ENCODE data around the gene SET. TPM values are rescaled to one million over a fixed set of nuclear protein-coding genes. Genes with fewer than 3 reads are reported as not detected.

The SET gene
- total RNA-seq, 1 experiment from 2014 or later = 422 TPM

- in situ Hi-C loops (cut with HindIII; ENCODE audit: low pct_unique_long_range_greater_than_20kb, low sequenced_read_pairs) = no loop called here
Measured at GRCh38 chr9:128731691-128732090, 42.7 kb downstream of the SET start.

GRCh38 chr9:128732576-128732975, 43.6 kb downstream of the SET start:
- Histone ChIP-seq H3K27ac (ENCODE audit: low read length) (no peak overlapping the region), H3K36me3 (ENCODE audit: control insufficient read depth, insufficient read depth, low read length) (no peaks in the 10 kb centered on the region), H3K27me3 (ENCODE audit: control insufficient read depth, insufficient read depth, low read length) (no peaks in the 10 kb centered on the region), H3K4me1 (ENCODE audit: control insufficient read depth, insufficient read depth, low read length) (no peaks in the 10 kb centered on the region), H3K9me3 (ENCODE audit: control insufficient read depth, insufficient read depth, low read depth, low read length) (no peaks in the 10 kb centered on the region), H3K4me3 (ENCODE audit: low read depth in 2 of 2, low read length in 2 of 2) (no peak overlapping the region)
- no peak for DNase-seq (ENCODE audit: low read depth, low spot score)
- in situ Hi-C loops (cut with HindIII; ENCODE audit: low pct_unique_long_range_greater_than_20kb, low sequenced_read_pairs) (no loop called here), intact Hi-C loops (cut with micrococcal nuclease; ENCODE audit: unreplicated experiment) (loop anchor here (10.0 kb wide), 1 partner anchor 82 kb away; the partner anchor contains the start of gene ENDOG)
- no TSS peak for BruUV-seq (replicated peaks)
- ChIA-PET POLR2A (no interaction called here), CTCF (interaction anchor here (0.6 to 1.4 kb wide), 3 partner anchors 39 to 69 kb away, joined by 3 to 8 read pairs (median 3); no protein-coding TSS in a partner anchor)
- no peak for ATAC-seq
- no peak for TF ChIP-seq CTCF (IDR thresholded peaks at IDR 0.05)
- TF ChIP-seq POLR2AphosphoS5 (IDR thresholded peaks at IDR 0.05; ENCODE audit: low read depth, low read length) = no peak
- no peak for TF ChIP-seq SIN3A (IDR thresholded peaks at IDR 0.05; ENCODE audit: borderline replicate concordance, insufficient read depth, low read depth, low read length)
- TF ChIP-seq REST (IDR thresholded peaks at IDR 0.05; ENCODE audit: insufficient read depth in 1 of 2, low read depth in 2 of 2, low read length in 1 of 2) = no peak
- no peak for TF ChIP-seq TCF7L2 (IDR thresholded peaks at IDR 0.05; ENCODE audit: low read depth, low read length)

More at GRCh38 chr9:128731691-128732090, 42.7 kb downstream of the SET start:
- TF ChIP-seq CTCF (IDR thresholded peaks at IDR 0.05) (no peak), REST (IDR thresholded peaks at IDR 0.05; ENCODE audit: insufficient read depth in 1 of 2, low read depth in 2 of 2, low read length in 1 of 2) (no peak), SIN3A (IDR thresholded peaks at IDR 0.05; ENCODE audit: borderline replicate concordance, insufficient read depth, low read depth, low read length) (no peak), POLR2AphosphoS5 (IDR thresholded peaks at IDR 0.05; ENCODE audit: low read depth, low read length) (no peak), TCF7L2 (IDR thresholded peaks at IDR 0.05; ENCODE audit: low read depth, low read length) (no peak)
- BruUV-seq (replicated peaks) = no TSS peak
- Histone ChIP-seq H3K4me3 (ENCODE audit: low read depth in 2 of 2, low read length in 2 of 2) (no peak overlapping the region), H3K36me3 (ENCODE audit: control insufficient read depth, insufficient read depth, low read length) (no peaks in the 10 kb centered on the region), H3K27me3 (ENCODE audit: control insufficient read depth, insufficient read depth, low read length) (no peaks in the 10 kb centered on the region), H3K9me3 (ENCODE audit: control insufficient read depth, insufficient read depth, low read depth, low read length) (no peaks in the 10 kb centered on the region), H3K4me1 (ENCODE audit: control insufficient read depth, insufficient read depth, low read length) (no peaks in the 10 kb centered on the region), H3K27ac (ENCODE audit: low read length) (no peak overlapping the region)
- DNase-seq (ENCODE audit: low read depth, low spot score) (no peak), ATAC-seq (no peak)
- ChIA-PET POLR2A (no interaction called here), CTCF (no interaction called here)
- intact Hi-C loops (cut with micrococcal nuclease; ENCODE audit: unreplicated experiment) = loop anchor here (10.0 kb wide), 1 partner anchor 83 kb away; the partner anchor contains the start of gene ENDOG
